RKO (cell line): ENCODE data around the gene ZNF195.
"Not testable (repeated sequence)": the region's sequence is repeated elsewhere in the genome, so short reads cannot be mapped to it uniquely, and the experiment has no call there.

Experiments
- DNase-seq: peaks from one replicate; pipeline ENCODE4 v3.0.0-alpha.2; 2016; ENCODE audit warnings: low spot score

The ZNF195 gene

DNA sequence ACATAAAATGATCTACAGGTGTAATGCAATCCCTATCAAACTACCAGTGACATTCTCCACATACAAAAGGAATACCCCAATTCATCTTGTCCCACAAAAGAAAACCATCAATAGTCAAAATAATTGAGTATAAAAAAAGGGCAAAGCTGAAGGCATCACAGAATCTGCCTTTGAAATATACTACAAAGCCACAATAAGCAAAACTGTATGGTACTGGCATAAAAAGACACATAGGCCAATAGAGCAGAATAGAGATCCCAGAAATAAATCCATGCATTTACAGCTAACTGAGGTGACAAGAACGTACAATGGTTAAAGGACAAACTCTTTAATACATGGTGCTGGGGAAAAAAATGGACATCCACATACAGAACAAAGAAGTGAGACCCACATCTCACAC is 31.8 kb downstream of the ZNF195 start:
- no peak for DNase-seq

- no peak for DNase-seq
Measured at GRCh38 chr11:3346587-3346986, 32.4 kb downstream of the ZNF195 start.

- DNase-seq = peak; percentile 40
Measured at GRCh38 chr11:3345736-3346135, 33.2 kb downstream of the ZNF195 start.

- DNase-seq = no peak
Measured at GRCh38 chr11:3344327-3345174, 34.4 kb downstream of the ZNF195 start.

DNA sequence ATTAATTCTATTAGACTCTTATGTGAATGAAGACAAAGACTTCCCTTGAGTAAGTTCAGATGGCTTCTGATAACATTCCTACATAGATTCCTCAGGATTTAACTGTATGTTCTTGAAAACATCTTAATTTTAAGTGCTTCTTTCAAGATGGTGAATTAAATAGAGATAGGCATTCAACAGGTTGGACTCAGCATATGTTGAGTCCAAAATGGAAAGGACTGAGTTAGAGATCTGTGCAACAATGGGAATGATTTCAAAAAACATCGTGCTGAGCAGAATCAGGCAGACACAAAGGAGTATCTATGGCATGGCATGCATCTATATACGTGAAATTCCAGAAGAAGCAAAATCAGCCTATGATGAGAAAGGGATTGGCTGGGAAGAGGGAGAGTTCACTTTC is 36.2 kb downstream of the ZNF195 start:
- DNase-seq = no peak

DNA sequence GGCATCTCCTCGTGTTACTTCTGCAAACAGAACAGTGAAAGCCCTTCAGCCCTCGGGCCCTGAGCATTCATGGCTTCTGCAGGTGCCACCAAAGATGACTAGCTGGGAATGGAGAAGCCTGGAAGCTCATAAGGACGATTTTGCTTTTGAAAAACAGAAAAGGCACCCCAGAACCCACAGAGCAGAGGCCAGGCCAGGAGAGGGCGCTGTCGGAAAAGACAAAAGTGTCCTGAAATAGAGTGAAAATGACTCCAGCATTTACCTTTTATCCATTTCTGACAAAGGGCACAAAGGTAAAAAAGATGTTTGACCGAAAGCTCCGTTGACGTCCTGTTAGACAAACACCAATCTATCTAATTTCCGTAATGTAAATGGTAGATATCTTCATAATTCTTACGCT is 37.6 kb downstream of the ZNF195 start:
- peak; percentile 58 for DNase-seq

- peak; percentile 59 for DNase-seq
Measured at GRCh38 chr11:3340025-3340424, 38.9 kb downstream of the ZNF195 start.

DNA sequence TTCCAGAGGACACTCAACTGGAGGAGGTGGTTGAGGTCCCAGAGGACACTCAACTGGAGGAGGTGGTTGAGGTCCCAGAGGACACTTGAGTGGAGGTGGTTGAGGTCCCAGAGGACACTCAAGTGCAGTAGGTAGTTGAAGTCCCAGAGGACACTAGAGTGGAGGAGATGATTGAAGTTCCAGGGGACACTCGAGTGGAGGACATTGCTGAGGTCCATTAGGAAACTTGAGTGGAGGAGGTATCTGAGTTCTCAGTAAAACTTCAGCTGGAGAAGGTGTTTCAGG is 39.7 kb downstream of the ZNF195 start:
- DNase-seq = no peak

DNA sequence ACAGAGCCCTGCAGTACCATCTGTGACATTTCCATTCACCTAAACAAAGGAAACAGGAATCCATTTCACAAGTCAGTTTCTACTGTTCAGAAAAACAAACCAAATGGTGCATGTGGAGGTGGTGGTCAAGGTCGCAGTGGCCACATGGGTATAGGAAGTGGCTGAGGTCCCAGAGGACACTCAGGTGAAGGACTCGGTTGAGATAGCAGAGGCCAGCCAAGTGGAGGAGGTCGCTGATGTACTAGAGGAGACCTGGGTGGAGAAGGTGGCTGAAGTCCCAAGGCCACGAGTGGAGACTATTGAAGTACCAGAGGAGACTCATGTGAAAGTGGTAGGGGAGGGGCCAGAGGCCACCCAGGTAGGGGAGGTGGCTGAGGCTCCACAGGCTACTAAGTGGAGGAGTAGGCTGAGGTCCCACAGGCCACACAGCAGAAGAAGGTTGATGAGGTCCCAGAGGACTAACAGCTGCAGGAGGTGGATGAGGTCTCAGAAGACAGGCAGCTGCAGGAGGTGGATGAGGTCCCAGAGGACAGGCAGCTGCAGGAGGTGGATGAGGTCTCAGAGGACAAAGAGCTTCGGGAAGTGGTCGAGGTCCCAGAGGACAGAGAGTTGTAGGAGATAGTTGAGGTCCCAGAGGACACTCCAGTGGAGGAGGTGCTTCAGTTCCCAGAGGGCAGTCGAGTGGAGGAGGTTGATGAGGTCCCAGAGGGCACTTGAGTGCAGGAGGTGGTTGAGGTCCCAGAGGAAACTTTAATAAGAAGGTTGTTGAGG is 40.2 kb downstream of the ZNF195 start:
- no peak for DNase-seq

DNA sequence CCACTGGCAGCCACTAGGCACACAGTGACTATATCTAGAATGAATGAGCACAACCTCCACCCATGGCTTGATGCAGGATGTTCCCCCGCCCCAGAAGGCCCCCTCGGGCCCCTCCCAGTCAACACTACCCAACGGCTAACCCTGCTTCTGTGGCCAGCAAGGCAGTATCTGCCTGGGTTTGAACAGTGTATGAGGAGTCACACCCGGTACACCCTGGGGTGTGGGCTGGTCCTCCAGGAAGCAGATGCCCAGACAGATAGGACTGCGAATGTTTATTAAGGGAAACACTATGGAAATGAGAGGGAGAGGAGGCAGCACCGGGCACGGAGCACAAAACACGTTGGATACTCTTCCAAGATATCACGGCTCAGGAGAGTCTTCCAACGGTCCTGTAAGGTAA is 42.5 kb downstream of the ZNF195 start:
- DNase-seq = not testable (repeated sequence)

GRCh38 chr11:3333157-3333556 is 45.8 kb downstream of the ZNF195 start:
- DNase-seq = not testable (repeated sequence)

DNA sequence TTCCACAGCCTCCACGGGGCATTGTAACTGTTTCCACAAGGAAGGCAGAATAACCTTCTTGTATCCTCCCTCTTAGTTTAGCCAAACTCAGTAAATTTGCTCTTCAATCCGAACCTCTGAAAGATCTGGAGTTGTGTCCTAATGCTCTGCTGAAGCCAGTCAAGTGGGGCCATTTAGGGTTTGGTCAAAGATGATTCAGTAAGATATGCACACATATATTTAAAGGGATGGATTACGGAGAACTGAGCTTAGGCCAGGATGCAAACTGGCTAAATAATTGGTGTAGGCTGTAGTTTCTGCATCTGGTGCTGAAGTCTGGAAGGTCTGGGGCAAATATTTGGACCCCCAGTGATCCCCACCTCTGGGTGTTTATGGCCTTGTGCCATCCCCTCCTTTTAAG is 47.9 kb downstream of the ZNF195 start:
- DNase-seq = not testable (repeated sequence)

GRCh38 chr11:3330064-3330463 is 48.9 kb downstream of the ZNF195 start:
- not testable (repeated sequence) for DNase-seq

GRCh38 chr11:3328503-3328902 is 50.4 kb downstream of the ZNF195 start:
- not testable (repeated sequence) for DNase-seq

GRCh38 chr11:3326450-3326849 is 52.5 kb downstream of the ZNF195 start:
- not testable (repeated sequence) for DNase-seq

GRCh38 chr11:3324724-3325123 is 54.2 kb downstream of the ZNF195 start:
- DNase-seq = not testable (repeated sequence)
